Astrocyte (in vitro differentiated cells and primary cell): ENCODE measurements around the gene ELOVL2. TPM values are rescaled to one million over a fixed set of nuclear protein-coding genes. Genes with fewer than 3 reads are reported as not detected.
"Not testable (repeated sequence)": the region's sequence is repeated elsewhere in the genome, so short reads cannot be mapped to it uniquely, and the experiment has no call there.

Experiments used
- DNase-seq: peaks from one replicate; pipeline ENCODE4 v3.0.0-alpha.2; 2010; ENCODE audit warnings: low read depth
- FAIRE-seq: peaks from 2 replicates; lab custom pipeline; 2011; peaks lifted over from hg19 to GRCh38; lab: Jason Lieb, UNC
- H2AFZ ChIP-seq: 2 replicates; pipeline ENCODE4 v1.6.0; 2012; ENCODE audit warnings: low read depth, low read length, inconsistent platforms
- H3K27ac ChIP-seq: 2 replicates; pipeline ENCODE4 v1.5.1; 2011; ENCODE audit warnings: low read depth, low read length, inconsistent platforms
- H3K27me3 ChIP-seq: 2 replicates; pipeline ENCODE4 v1.6.0; 2011; ENCODE audit warnings: low read length, inconsistent platforms; ENCODE audit not compliant: insufficient read depth
- H3K36me3 ChIP-seq: 2 replicates; pipeline ENCODE4 v1.5.1; 2011; ENCODE audit warnings: low read length, inconsistent platforms; ENCODE audit not compliant: insufficient read depth
- H3K4me1 ChIP-seq: 2 replicates; pipeline ENCODE4 v1.5.1; 2011; ENCODE audit warnings: low read length, inconsistent platforms; ENCODE audit not compliant: insufficient read depth
- H3K4me2 ChIP-seq: 2 replicates; pipeline ENCODE4 v1.6.0; 2012; ENCODE audit warnings: low read length, inconsistent platforms
- H3K4me3 ChIP-seq: 2 replicates; pipeline ENCODE4 v1.5.1; 2011; ENCODE audit warnings: low read depth, mild to moderate bottlenecking, low read length, inconsistent platforms; ENCODE audit not compliant: insufficient read depth
- H3K79me2 ChIP-seq: 2 replicates; pipeline ENCODE4 v1.6.0; 2012; ENCODE audit warnings: mild to moderate bottlenecking, low read length, inconsistent platforms; ENCODE audit not compliant: insufficient read depth
- H3K9ac ChIP-seq: 2 replicates; pipeline ENCODE4 v1.6.0; 2012; ENCODE audit warnings: mild to moderate bottlenecking, low read length, inconsistent platforms
- H3K9me3 ChIP-seq: 2 replicates; pipeline ENCODE4 v1.5.1; 2012; ENCODE audit warnings: low read depth, mild to moderate bottlenecking, low read length, inconsistent platforms; ENCODE audit not compliant: insufficient read depth
- H4K20me1 ChIP-seq: 2 replicates; pipeline ENCODE4 v1.6.0; 2012; ENCODE audit warnings: low read length, inconsistent platforms; ENCODE audit not compliant: insufficient read depth
- H3K27ac Mint-ChIP-seq: one replicate; pipeline ENCODE4 v1.8.0; 2021; ENCODE audit warnings: mild to moderate bottlenecking, mixed read lengths; ENCODE audit not compliant: unreplicated experiment
- H3K27me3 Mint-ChIP-seq: one replicate; pipeline ENCODE4 v1.8.0; 2021; ENCODE audit warnings: low read depth, mixed read lengths; ENCODE audit not compliant: unreplicated experiment
- H3K36me3 Mint-ChIP-seq: one replicate; pipeline ENCODE4 v1.8.0; 2021; ENCODE audit warnings: low read depth, mixed read lengths; ENCODE audit not compliant: unreplicated experiment
- H3K4me1 Mint-ChIP-seq: one replicate; pipeline ENCODE4 v1.8.0; 2021; ENCODE audit warnings: low read depth, mixed read lengths; ENCODE audit not compliant: unreplicated experiment
- H3K4me3 Mint-ChIP-seq: one replicate; pipeline ENCODE4 v1.8.0; 2021; ENCODE audit warnings: mild to moderate bottlenecking, moderate library complexity, mixed read lengths; ENCODE audit not compliant: unreplicated experiment
- H3K9me3 Mint-ChIP-seq: one replicate; pipeline ENCODE4 v1.8.0; 2021; ENCODE audit warnings: mild to moderate bottlenecking, mixed read lengths; ENCODE audit not compliant: unreplicated experiment
- EZH2 ChIP-seq: IDR thresholded peaks from 2 replicates; pipeline ENCODE4 v1.6.1; 2012; ENCODE audit warnings: mild to moderate bottlenecking, low read length, inconsistent platforms; ENCODE audit not compliant: insufficient read depth
- total RNA-seq: library from RNA; stranded (reverse); gene quantifications from 2 replicates; pipeline ENCODE4 v1.2.1, GENCODE V29; 2021
- TF ChIP-seq, protein P1 (sequence below): IDR thresholded peaks from 2 replicates; pipeline ENCODE4 v1.5.1; 2011; ENCODE audit warnings: low read depth, mild to moderate bottlenecking, inconsistent platforms, low read length, moderate library complexity; ENCODE audit not compliant: insufficient read depth

ELOVL2 gene
- total RNA-seq, 1 donor from 2014 or later = 5.7 TPM

DNA sequence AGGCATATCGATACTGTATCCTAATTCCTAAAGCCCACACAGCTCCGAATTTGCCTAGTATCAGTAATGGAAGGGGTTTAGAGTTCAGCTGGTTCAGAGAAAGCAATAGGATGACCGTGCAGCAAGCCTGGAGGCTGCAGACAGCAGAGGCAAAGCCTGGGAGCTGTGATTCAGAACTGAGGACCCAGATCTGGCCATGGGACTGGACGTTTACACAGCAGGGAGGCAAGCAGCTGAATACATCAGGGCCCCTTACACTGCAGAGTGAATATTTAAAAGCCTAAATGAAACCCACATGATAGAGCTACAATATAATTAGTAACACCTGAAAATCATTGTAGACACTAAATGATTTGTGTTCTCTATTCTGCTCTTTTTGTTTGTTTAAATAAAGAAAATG lies 38.0 kb downstream of the ELOVL2 start:
- H3K4me1 Mint-ChIP-seq = peaks cover 38% of the 10 kb centered on the region
- no peaks in the 10 kb centered on the region for H3K36me3 ChIP-seq
- peaks cover 4% of the 10 kb centered on the region for H3K27me3 ChIP-seq
- no peak overlapping the region for H3K9ac ChIP-seq
- H4K20me1 ChIP-seq = no peaks in the 10 kb centered on the region
- H3K27me3 Mint-ChIP-seq = no peaks in the 10 kb centered on the region
- peaks cover 24% of the 10 kb centered on the region for H3K4me1 ChIP-seq
- H3K4me3 ChIP-seq = no peak overlapping the region
- H2AFZ ChIP-seq = no peak overlapping the region
- no peaks in the 10 kb centered on the region for H3K36me3 Mint-ChIP-seq
- no peak for FAIRE-seq
- H3K4me2 ChIP-seq = no peak overlapping the region
- no peak overlapping the region for H3K27ac ChIP-seq
- DNase-seq = no peak
- H3K79me2 ChIP-seq = no peaks in the 10 kb centered on the region
- no peaks in the 10 kb centered on the region for H3K9me3 ChIP-seq
- H3K27ac Mint-ChIP-seq = peak overlapping the region; percentile 10
- no peak overlapping the region for H3K4me3 Mint-ChIP-seq
- no peak for TF ChIP-seq EZH2
- TF ChIP-seq, protein P1, sequence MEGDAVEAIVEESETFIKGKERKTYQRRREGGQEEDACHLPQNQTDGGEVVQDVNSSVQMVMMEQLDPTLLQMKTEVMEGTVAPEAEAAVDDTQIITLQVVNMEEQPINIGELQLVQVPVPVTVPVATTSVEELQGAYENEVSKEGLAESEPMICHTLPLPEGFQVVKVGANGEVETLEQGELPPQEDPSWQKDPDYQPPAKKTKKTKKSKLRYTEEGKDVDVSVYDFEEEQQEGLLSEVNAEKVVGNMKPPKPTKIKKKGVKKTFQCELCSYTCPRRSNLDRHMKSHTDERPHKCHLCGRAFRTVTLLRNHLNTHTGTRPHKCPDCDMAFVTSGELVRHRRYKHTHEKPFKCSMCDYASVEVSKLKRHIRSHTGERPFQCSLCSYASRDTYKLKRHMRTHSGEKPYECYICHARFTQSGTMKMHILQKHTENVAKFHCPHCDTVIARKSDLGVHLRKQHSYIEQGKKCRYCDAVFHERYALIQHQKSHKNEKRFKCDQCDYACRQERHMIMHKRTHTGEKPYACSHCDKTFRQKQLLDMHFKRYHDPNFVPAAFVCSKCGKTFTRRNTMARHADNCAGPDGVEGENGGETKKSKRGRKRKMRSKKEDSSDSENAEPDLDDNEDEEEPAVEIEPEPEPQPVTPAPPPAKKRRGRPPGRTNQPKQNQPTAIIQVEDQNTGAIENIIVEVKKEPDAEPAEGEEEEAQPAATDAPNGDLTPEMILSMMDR = no peak
- H3K9me3 Mint-ChIP-seq = no peaks in the 10 kb centered on the region

DNA sequence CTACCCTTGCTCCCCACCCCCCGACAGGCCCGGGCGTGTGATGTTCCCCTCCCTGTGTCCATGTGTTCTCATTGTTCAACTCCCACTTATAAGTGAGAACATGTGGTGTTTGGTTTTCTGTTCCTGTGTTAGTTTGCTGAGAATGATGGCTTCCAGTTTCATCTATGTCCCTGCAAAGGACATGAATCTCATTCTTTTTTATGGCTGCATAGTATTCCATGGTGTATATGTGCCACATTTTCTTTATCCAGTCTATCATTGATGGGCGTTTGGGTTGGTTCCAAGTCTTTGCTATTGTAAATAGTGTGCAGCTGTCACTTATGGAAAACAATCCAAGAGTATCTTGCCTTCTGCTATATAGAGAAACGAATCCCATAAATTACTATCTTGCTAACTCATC lies 40.8 kb downstream of the ELOVL2 start:
- not testable (repeated sequence) for H3K79me2 ChIP-seq

DNA sequence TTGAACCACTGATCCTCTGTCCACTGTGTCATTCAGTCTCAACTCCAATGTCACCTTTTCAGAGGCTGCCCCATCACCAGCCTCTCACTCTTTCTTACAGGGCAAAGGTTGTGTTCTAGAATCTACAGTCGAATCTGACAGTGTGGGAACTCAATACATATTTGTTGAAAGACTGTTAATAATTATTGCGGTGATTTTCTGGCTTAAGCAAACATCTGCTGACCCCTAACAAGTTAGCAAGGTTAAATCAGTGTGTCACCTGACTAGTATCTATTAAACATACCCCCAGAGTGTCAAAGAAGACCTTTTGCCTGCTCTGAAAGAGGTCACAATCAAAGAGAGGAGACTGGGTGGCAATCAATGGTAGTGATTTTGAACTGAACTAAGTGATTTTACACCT lies 41.9 kb downstream of the ELOVL2 start:
- no peak for DNase-seq
- H4K20me1 ChIP-seq = no peaks in the 10 kb centered on the region
- peaks cover 2% of the 10 kb centered on the region for H3K36me3 Mint-ChIP-seq
- no peak overlapping the region for H3K4me2 ChIP-seq
- H3K9me3 ChIP-seq = no peaks in the 10 kb centered on the region
- peaks cover 4% of the 10 kb centered on the region for H3K4me1 ChIP-seq
- no peak overlapping the region for H3K27ac ChIP-seq
- H3K27me3 Mint-ChIP-seq = no peaks in the 10 kb centered on the region
- H3K27me3 ChIP-seq = peaks cover 4% of the 10 kb centered on the region
- H3K9ac ChIP-seq = no peak overlapping the region
- H3K27ac Mint-ChIP-seq = no peak overlapping the region
- TF ChIP-seq, protein P1 = no peak
- TF ChIP-seq EZH2 = no peak
- H3K79me2 ChIP-seq = no peaks in the 10 kb centered on the region
- no peaks in the 10 kb centered on the region for H3K36me3 ChIP-seq
- peaks cover 20% of the 10 kb centered on the region for H3K4me1 Mint-ChIP-seq
- H3K9me3 Mint-ChIP-seq = peaks cover 3% of the 10 kb centered on the region
- no peak overlapping the region for H3K4me3 ChIP-seq
- no peak for FAIRE-seq
- H3K4me3 Mint-ChIP-seq = no peak overlapping the region
- H2AFZ ChIP-seq = no peak overlapping the region

More for the DNA sequence above, 40.8 kb downstream of the ELOVL2 start:
- not testable (repeated sequence) for H3K4me2 ChIP-seq, H3K36me3 Mint-ChIP-seq, H3K4me3 ChIP-seq, H3K9me3 ChIP-seq, H3K27me3 ChIP-seq, H3K27me3 Mint-ChIP-seq, H3K9me3 Mint-ChIP-seq, H3K27ac Mint-ChIP-seq, FAIRE-seq, H3K4me3 Mint-ChIP-seq, H3K36me3 ChIP-seq, H4K20me1 ChIP-seq, H2AFZ ChIP-seq, H3K9ac ChIP-seq, DNase-seq, H3K27ac ChIP-seq
- H3K4me1 ChIP-seq = peaks cover 13% of the 10 kb centered on the region
- peaks cover 31% of the 10 kb centered on the region for H3K4me1 Mint-ChIP-seq
